Uterus (tissue), 2 donors: ENCODE data around the gene ATP2A2.

Experiments used
- POLR2A ChIP-seq, 2 donors: fragments of 450-650 bp; IDR thresholded peaks; one replicate each; pipeline ENCODE4 v1.6.1; 2016; ENCODE audit warnings: antibody characterized with exemption in 2 of 2, mild to moderate bottlenecking in 1 of 2, moderate library complexity in 1 of 2
- TF ChIP-seq, protein P1 (sequence below), 4 experiments: fragments of 200-600 bp in 2 of 4; fragments of 450-650 bp in 2 of 4; sonication (generic) in 2 of 4; IDR thresholded peaks; one replicate each; pipeline ENCODE4 v1.5.1; 2016 to 2019; ENCODE audit warnings: antibody characterized with exemption in 4 of 4, mild to moderate bottlenecking in 2 of 4, moderate library complexity in 1 of 4

DNA sequence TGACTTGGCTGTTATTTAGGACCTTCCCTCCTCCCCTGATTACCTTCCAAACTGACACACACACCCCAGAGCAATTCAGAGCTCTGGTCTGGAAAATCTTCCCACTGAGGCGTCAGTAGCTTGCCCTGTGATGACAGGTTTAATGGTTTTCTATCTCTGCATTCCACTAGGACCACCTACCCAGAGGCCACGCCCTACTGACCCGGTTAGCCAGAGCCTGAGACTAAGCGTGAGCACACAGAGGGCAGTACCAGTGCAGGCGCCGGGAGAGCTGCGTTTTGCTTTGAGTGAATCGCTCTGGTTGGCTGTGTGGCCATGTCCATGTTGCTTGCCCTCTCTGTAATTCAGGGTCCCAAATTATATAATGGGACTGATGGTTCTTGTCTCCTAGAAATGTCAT is 36.2 kb upstream of the ATP2A2 start:
- TF ChIP-seq, protein P1, sequence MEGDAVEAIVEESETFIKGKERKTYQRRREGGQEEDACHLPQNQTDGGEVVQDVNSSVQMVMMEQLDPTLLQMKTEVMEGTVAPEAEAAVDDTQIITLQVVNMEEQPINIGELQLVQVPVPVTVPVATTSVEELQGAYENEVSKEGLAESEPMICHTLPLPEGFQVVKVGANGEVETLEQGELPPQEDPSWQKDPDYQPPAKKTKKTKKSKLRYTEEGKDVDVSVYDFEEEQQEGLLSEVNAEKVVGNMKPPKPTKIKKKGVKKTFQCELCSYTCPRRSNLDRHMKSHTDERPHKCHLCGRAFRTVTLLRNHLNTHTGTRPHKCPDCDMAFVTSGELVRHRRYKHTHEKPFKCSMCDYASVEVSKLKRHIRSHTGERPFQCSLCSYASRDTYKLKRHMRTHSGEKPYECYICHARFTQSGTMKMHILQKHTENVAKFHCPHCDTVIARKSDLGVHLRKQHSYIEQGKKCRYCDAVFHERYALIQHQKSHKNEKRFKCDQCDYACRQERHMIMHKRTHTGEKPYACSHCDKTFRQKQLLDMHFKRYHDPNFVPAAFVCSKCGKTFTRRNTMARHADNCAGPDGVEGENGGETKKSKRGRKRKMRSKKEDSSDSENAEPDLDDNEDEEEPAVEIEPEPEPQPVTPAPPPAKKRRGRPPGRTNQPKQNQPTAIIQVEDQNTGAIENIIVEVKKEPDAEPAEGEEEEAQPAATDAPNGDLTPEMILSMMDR (IDR thresholded peaks at IDR 0.05): no peak
- TF ChIP-seq POLR2A (IDR thresholded peaks at IDR 0.05): no peak
